ENCODE measurements around the gene PLEKHH2.

DNA sequence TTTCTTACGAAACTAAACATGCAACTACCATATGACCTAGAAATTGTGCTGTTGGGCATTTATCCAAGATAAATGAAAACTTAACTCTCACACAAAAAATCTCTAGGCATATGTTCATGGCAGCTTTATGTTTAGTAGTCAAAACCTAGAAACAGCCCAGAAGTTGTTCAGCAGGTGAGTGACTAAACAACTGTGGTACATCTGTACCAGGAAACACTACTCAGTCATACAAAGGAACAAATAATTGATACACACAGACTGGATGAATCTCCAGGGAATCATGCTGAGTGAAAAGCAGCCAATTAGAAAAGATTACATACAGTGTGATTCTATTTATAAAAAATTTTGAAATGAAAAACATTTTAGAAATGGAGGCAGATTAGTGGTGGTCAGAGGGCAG lies 166.1 kb downstream of the PLEKHH2 start:
- TF ChIP-seq, protein P1, sequence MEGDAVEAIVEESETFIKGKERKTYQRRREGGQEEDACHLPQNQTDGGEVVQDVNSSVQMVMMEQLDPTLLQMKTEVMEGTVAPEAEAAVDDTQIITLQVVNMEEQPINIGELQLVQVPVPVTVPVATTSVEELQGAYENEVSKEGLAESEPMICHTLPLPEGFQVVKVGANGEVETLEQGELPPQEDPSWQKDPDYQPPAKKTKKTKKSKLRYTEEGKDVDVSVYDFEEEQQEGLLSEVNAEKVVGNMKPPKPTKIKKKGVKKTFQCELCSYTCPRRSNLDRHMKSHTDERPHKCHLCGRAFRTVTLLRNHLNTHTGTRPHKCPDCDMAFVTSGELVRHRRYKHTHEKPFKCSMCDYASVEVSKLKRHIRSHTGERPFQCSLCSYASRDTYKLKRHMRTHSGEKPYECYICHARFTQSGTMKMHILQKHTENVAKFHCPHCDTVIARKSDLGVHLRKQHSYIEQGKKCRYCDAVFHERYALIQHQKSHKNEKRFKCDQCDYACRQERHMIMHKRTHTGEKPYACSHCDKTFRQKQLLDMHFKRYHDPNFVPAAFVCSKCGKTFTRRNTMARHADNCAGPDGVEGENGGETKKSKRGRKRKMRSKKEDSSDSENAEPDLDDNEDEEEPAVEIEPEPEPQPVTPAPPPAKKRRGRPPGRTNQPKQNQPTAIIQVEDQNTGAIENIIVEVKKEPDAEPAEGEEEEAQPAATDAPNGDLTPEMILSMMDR (IDR thresholded peaks at IDR 0.05; ENCODE audit: insufficient read depth, low read length), result no peak
- no peak for TF ChIP-seq POLR2AphosphoS5 (IDR thresholded peaks at IDR 0.05; ENCODE audit: low read depth)
- TF ChIP-seq, protein P2, sequence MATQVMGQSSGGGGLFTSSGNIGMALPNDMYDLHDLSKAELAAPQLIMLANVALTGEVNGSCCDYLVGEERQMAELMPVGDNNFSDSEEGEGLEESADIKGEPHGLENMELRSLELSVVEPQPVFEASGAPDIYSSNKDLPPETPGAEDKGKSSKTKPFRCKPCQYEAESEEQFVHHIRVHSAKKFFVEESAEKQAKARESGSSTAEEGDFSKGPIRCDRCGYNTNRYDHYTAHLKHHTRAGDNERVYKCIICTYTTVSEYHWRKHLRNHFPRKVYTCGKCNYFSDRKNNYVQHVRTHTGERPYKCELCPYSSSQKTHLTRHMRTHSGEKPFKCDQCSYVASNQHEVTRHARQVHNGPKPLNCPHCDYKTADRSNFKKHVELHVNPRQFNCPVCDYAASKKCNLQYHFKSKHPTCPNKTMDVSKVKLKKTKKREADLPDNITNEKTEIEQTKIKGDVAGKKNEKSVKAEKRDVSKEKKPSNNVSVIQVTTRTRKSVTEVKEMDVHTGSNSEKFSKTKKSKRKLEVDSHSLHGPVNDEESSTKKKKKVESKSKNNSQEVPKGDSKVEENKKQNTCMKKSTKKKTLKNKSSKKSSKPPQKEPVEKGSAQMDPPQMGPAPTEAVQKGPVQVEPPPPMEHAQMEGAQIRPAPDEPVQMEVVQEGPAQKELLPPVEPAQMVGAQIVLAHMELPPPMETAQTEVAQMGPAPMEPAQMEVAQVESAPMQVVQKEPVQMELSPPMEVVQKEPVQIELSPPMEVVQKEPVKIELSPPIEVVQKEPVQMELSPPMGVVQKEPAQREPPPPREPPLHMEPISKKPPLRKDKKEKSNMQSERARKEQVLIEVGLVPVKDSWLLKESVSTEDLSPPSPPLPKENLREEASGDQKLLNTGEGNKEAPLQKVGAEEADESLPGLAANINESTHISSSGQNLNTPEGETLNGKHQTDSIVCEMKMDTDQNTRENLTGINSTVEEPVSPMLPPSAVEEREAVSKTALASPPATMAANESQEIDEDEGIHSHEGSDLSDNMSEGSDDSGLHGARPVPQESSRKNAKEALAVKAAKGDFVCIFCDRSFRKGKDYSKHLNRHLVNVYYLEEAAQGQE (IDR thresholded peaks at IDR 0.05; ENCODE audit: insufficient replicate concordance, low read depth), result no peak
- no peak for TF ChIP-seq SPI1 (IDR thresholded peaks at IDR 0.05; ENCODE audit: borderline replicate concordance, low read depth)
- TF ChIP-seq GABPA (IDR thresholded peaks at IDR 0.05; ENCODE audit: low read depth), result no peak

Data from HL-60 (cell line).